H1 (cell line): ENCODE results near the gene TSPAN4. TPM values are rescaled to one million over a fixed set of nuclear protein-coding genes. Genes with fewer than 3 reads are reported as not detected.

ENCODE experiments used
- CTCF ChIA-PET: fragments of 300-600 bp; sonication (Branson Sonifier 250); formaldehyde crosslinking; loops from one replicate; lab custom pipeline; 2021; ENCODE audit not compliant: partially characterized antibody; lab: Charles Lee
- POLR2A ChIA-PET: fragments of 300-600 bp; sonication (Branson Sonifier 250); formaldehyde crosslinking; loops from one replicate; lab custom pipeline; 2021; ENCODE audit warnings: inconsistent platforms; ENCODE audit not compliant: partially characterized antibody; lab: Charles Lee
- DNase-seq, 2 experiments: peaks; one replicate each; pipeline versions ENCODE4 v3.0.0 to v3.0.0-alpha.2; 2010 to 2022; ENCODE audit warnings: low spot score in 2 of 2, low read depth in 1 of 2, mixed read lengths in 1 of 2
- FAIRE-seq: peaks from 2 replicates; lab custom pipeline; 2011; peaks lifted over from hg19 to GRCh38; lab: Jason Lieb, UNC
- H2AFZ ChIP-seq: 2 replicates; pipeline ENCODE4 v1.8.1; 2012; ENCODE audit warnings: low read length, inconsistent platforms
- H2AK5ac ChIP-seq: 2 replicates; pipeline ENCODE4 v1.6.1; 2013; ENCODE audit warnings: low read depth, low read length
- H2BK120ac ChIP-seq: replicated peaks from 2 replicates; pipeline ENCODE3; 2013; ENCODE audit warnings: low read depth, low read length, inconsistent platforms
- H2BK12ac ChIP-seq: 2 replicates; pipeline ENCODE4 v1.6.1; 2013; ENCODE audit warnings: low read depth, low read length
- H2BK15ac ChIP-seq: 2 replicates; pipeline ENCODE4 v1.6.1; 2013; ENCODE audit warnings: low read length
- H2BK20ac ChIP-seq: 2 replicates; pipeline ENCODE4 v1.6.1; 2013; ENCODE audit warnings: low read length
- H2BK5ac ChIP-seq: 2 replicates; pipeline ENCODE4 v1.6.1; 2013; ENCODE audit warnings: low read depth, low read length
- H3K14ac ChIP-seq: 2 replicates; pipeline ENCODE4 v1.6.1; 2013; ENCODE audit warnings: inconsistent platforms; ENCODE audit not compliant: insufficient read length
- H3K18ac ChIP-seq: 2 replicates; pipeline ENCODE4 v1.6.1; 2013; ENCODE audit warnings: low read length; ENCODE audit errors: extremely low read depth
- H3K23ac ChIP-seq: 2 replicates; pipeline ENCODE4 v1.6.1; 2013; ENCODE audit warnings: inconsistent platforms; ENCODE audit not compliant: insufficient read length
- H3K23me2 ChIP-seq: 2 replicates; pipeline ENCODE4 v1.6.1; 2013; ENCODE audit warnings: low read depth, low read length
- H3K27ac ChIP-seq: 2 replicates; pipeline ENCODE4 v1.6.1; 2011; ENCODE audit warnings: low read depth, low read length, inconsistent platforms
- H3K27me3 ChIP-seq, 4 experiments: replicated peaks in 1 of 4; 1 replicate in 1 of 4; 2 replicates in 3 of 4; pipeline versions ENCODE4 v1.6.1 to v1.8.1; 2011 to 2013; ENCODE audit warnings: low read length in 3 of 4, mild to moderate bottlenecking in 3 of 4, inconsistent platforms in 2 of 4, mixed read lengths in 2 of 4, moderate library complexity in 1 of 4; ENCODE audit not compliant: control insufficient read depth in 3 of 4, insufficient read depth in 3 of 4; ENCODE audit errors: extremely low read depth in 1 of 4
- H3K36me3 ChIP-seq, 4 experiments: 2 replicates each; pipeline versions ENCODE4 v1.6.1 to v1.8.1; 2011 to 2013; ENCODE audit warnings: mild to moderate bottlenecking in 4 of 4, low read length in 3 of 4, moderate library complexity in 2 of 4, control low read depth in 1 of 4, inconsistent platforms in 1 of 4; ENCODE audit not compliant: insufficient read depth in 4 of 4, control insufficient read depth in 2 of 4
- H3K4ac ChIP-seq: replicated peaks from 2 replicates; pipeline ENCODE3; 2013; ENCODE audit warnings: low read length, low read depth, mixed read lengths, inconsistent platforms; ENCODE audit not compliant: insufficient read length
- H3K4me1 ChIP-seq, 4 experiments: replicated peaks in 1 of 4; 1 replicate in 1 of 4; 2 replicates in 3 of 4; pipeline versions ENCODE4 v1.6.1 to v1.8.1; 2011 to 2013; ENCODE audit warnings: low read length in 3 of 4, inconsistent platforms in 2 of 4, mixed read lengths in 1 of 4; ENCODE audit not compliant: insufficient read depth in 4 of 4, control insufficient read depth in 3 of 4
- H3K4me2 ChIP-seq, 2 experiments: 2 replicates each; pipeline versions ENCODE4 v1.6.1 to v1.8.1; 2011 to 2013; ENCODE audit warnings: low read depth in 2 of 2, low read length in 2 of 2, control low read depth in 1 of 2, inconsistent platforms in 1 of 2, mild to moderate bottlenecking in 1 of 2; ENCODE audit not compliant: insufficient read depth in 1 of 2
- H3K4me3 ChIP-seq, 4 experiments: fragments of 200-600, 300-600 bp in 1 of 4; sonication (generic), shearing (Covaris generic), sonication (Bioruptor Twin) in 1 of 4; 2 replicates each; pipeline versions ENCODE4 v1.5.1 to v1.8.1; 2011 to 2016; ENCODE audit warnings: low read length in 4 of 4, low read depth in 3 of 4, control low read depth in 2 of 4, inconsistent platforms in 2 of 4, mild to moderate bottlenecking in 2 of 4, mixed read lengths in 1 of 4, moderate library complexity in 1 of 4; ENCODE audit not compliant: insufficient read depth in 2 of 4; ENCODE audit errors: extremely low read depth in 1 of 4
- H3K56ac ChIP-seq: replicated peaks from 2 replicates; pipeline ENCODE3; 2013; ENCODE audit warnings: low read depth, mild to moderate bottlenecking, mixed read lengths, low read length, inconsistent platforms; ENCODE audit not compliant: insufficient read length
- H3K79me1 ChIP-seq: 2 replicates; pipeline ENCODE4 v1.6.1; 2013; ENCODE audit warnings: low read depth, low read length, control low read depth
- H3K79me2 ChIP-seq, 2 experiments: 2 replicates each; pipeline versions ENCODE4 v1.6.1 to v1.8.1; 2012 to 2013; ENCODE audit warnings: low read length in 2 of 2, mild to moderate bottlenecking in 2 of 2, inconsistent platforms in 1 of 2; ENCODE audit not compliant: insufficient read depth in 2 of 2, control insufficient read depth in 1 of 2
- H3K9ac ChIP-seq, 4 experiments: replicated peaks in 1 of 4; 1 replicate in 1 of 4; 2 replicates in 3 of 4; pipeline versions ENCODE4 v1.6.1 to v1.8.1; 2011 to 2013; ENCODE audit warnings: low read depth in 3 of 4, low read length in 3 of 4, control low read depth in 2 of 4, mild to moderate bottlenecking in 2 of 4, moderate library complexity in 2 of 4, inconsistent platforms in 1 of 4; ENCODE audit errors: extremely low read depth in 1 of 4
- H3K9me3 ChIP-seq, 2 experiments: 2 replicates each; pipeline versions ENCODE4 v1.6.1 to v1.8.1; 2012 to 2013; ENCODE audit warnings: mild to moderate bottlenecking in 2 of 2, moderate library complexity in 2 of 2, control low read depth in 1 of 2, inconsistent platforms in 1 of 2, low read depth in 1 of 2, low read length in 1 of 2, mixed read lengths in 1 of 2; ENCODE audit not compliant: insufficient read depth in 2 of 2
- H4K20me1 ChIP-seq, 2 experiments: replicated peaks in 1 of 2; 2 replicates each; pipeline versions ENCODE3 to v1.8.1; 2011 to 2013; ENCODE audit warnings: inconsistent platforms in 2 of 2, low read length in 2 of 2, mild to moderate bottlenecking in 1 of 2; ENCODE audit not compliant: insufficient read depth in 2 of 2, control insufficient read depth in 1 of 2
- H4K5ac ChIP-seq: 2 replicates; pipeline ENCODE4 v1.6.1; 2013; ENCODE audit warnings: low read length, low read depth, mixed read lengths, inconsistent platforms; ENCODE audit not compliant: insufficient read length
- H4K8ac ChIP-seq: 2 replicates; pipeline ENCODE4 v1.8.0; 2013; ENCODE audit warnings: mild to moderate bottlenecking, moderate library complexity, low read length, inconsistent platforms; ENCODE audit not compliant: insufficient read depth; ENCODE audit errors: extremely low read depth
- H4K91ac ChIP-seq: replicated peaks from 2 replicates; pipeline ENCODE3; 2013; ENCODE audit warnings: low read length, mixed read lengths, inconsistent platforms; ENCODE audit not compliant: insufficient read length
- CHD1 ChIP-seq: IDR thresholded peaks from 2 replicates; pipeline ENCODE4 v1.6.1; 2012; ENCODE audit warnings: low read depth, low read length, improper control_type of control experiment
- CTBP2 ChIP-seq: IDR thresholded peaks from 2 replicates; pipeline ENCODE4 v1.7.0; 2011; ENCODE audit warnings: borderline replicate concordance, mild to moderate bottlenecking, moderate library complexity, mixed read lengths, low read length; ENCODE audit not compliant: insufficient read depth, insufficient read length
- GTF2F1 ChIP-seq: IDR thresholded peaks from 2 replicates; pipeline ENCODE4 v1.6.1; 2012; ENCODE audit warnings: low read depth, low read length, improper control_type of control experiment, borderline replicate concordance
- JUN ChIP-seq: IDR thresholded peaks from 2 replicates; pipeline ENCODE4 v1.6.1; 2011; ENCODE audit warnings: low read depth, mild to moderate bottlenecking, improper control_type of control experiment, low read length
- MAFK ChIP-seq: IDR thresholded peaks from 2 replicates; pipeline ENCODE4 v1.6.1; 2012; ENCODE audit warnings: low read depth, mild to moderate bottlenecking, improper control_type of control experiment, low read length
- POLR2A ChIP-seq, 2 experiments: IDR thresholded peaks; 1 replicate in 1 of 2; 2 replicates in 1 of 2; pipeline ENCODE4 v1.6.1; 2011; ENCODE audit warnings: low read depth in 2 of 2, low read length in 2 of 2, mild to moderate bottlenecking in 2 of 2; ENCODE audit errors: control extremely low read depth in 1 of 2
- RNF2 ChIP-seq: fragments of 200-900, 300-1000 bp; sonication (generic); IDR thresholded peaks from 2 replicates; pipeline ENCODE4 v1.7.1; 2016; ENCODE audit warnings: borderline replicate concordance, low read depth, mild to moderate bottlenecking, antibody characterized with exemption, low read length; ENCODE audit not compliant: poor library complexity, severe bottlenecking; ENCODE audit errors: missing control alignments
- TAF1 ChIP-seq: IDR thresholded peaks from 2 replicates; pipeline ENCODE4 v1.6.1; 2011; ENCODE audit warnings: mild to moderate bottlenecking, low read depth, low read length
- TBP ChIP-seq: IDR thresholded peaks from 2 replicates; pipeline ENCODE4 v1.6.1; 2011; ENCODE audit warnings: low read depth, low read length, improper control_type of control experiment
- TCF12 ChIP-seq: IDR thresholded peaks from 2 replicates; pipeline ENCODE4 v1.6.1; 2011; ENCODE audit warnings: low read depth, mild to moderate bottlenecking, low read length
- WGBS, 2 experiments: shearing (Covaris generic) in 1 of 2; methylation state at CpG; one replicate each; pipeline versions ENCODE4 v1.1.6 to v1.1.7; 2013 to 2015; ENCODE audit warnings: low lambda C conversion rate in 2 of 2, mixed read lengths in 2 of 2, inconsistent platforms in 1 of 2, low coverage in 1 of 2, missing lambda C conversion rate in 1 of 2; ENCODE audit not compliant: insufficient replicate concordance in 2 of 2, insufficient coverage in 1 of 2, insufficient read length in 1 of 2; ENCODE audit errors: extremely low coverage in 1 of 2, missing lambda C conversion rate in 1 of 2; 5-methylcytosine and 5-hydroxymethylcytosine counted together
- polyA plus RNA-seq, 7 experiments: library from polyadenylated mRNA; depleted of rRNA in 3 of 7; stranded (reverse) in 5 of 7; unstranded in 2 of 7; fragments of >200 nt in 5 of 7; fragments of 200-250 nt in 2 of 7; gene quantifications; 1 replicate in 5 of 7; 2 replicates in 1 of 7; 4 replicates in 1 of 7; pipeline versions ENCODE4 v1.2.1 to v1.2.3, GENCODE V29; 2011 to 2013; ENCODE audit warnings: missing spikeins in 2 of 7, mixed read lengths in 2 of 7
- total RNA-seq: library from RNA; stranded (reverse); fragmentation: NEBNext Ultra II Directional; extraction: Animal tissue kit (Norgen Biotek cat#: 25700); gene quantifications from 2 replicates; pipeline ENCODE4 v1.2.1, GENCODE V29; 2021

TSPAN4 gene
- total and polyA plus RNA-seq, 2 of the 8 experiments (the other 6 are each of a cell fraction or from before 2014, with no cell fraction given), result 74.1 to 145 TPM

DNA sequence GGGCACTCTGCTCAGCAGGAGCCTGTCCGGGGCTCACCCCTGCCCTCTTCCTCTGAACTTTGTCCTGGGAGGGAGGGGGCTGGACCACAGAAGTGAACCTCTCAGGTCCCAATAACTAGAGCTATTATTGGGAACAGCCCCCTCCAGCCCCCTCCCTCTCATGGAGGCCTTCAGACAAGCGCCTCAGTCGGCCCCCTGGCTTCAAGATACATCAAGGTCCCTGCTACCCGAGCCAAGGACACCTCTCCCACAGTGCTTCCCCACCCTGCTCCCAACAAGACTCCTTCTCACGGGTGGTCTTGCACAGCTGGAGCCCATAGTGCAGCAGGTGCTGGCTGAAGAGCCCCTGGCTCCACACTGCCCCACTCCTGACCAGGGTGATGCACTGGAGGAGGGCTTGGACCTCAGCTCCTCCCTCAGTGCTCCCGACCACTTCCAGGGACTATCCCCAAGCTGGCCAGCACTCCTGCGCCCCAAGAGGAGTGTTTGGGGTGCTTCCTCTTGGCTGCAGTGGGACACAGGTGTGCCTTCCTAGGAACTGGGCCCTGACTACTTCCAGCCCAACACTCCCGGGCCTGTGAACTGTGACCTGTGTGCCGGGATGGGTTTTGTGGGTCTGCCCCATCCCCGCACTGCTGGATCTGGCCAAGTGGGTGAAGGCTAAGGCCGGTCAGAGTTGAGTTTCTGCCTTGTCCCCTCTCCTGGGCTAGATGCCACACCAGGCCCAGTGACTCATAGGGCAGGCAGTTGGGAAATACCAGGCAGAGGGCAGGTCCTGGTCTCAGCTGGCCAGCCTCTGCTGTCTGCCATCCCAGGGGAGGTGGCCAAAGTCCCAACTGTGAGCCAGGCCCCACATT is 21.8 kb upstream of the TSPAN4 start:
- Histone ChIP-seq H3K4me1 (peaks cover 0 to 15% (median 9%) of the 10 kb centered on the region in 4 experiments; a peak in 5 of 7 replicates), H2BK15ac (no peak overlapping the region; the same call in 1 of the 2 replicates), H3K18ac (no peak overlapping the region), H3K79me2 (peaks cover 0 to 5% of the 10 kb centered on the region in 2 experiments; a peak in 1 of 4 replicates), H3K9me3 (no peaks in the 10 kb centered on the region), H3K27me3 (no peaks in the 10 kb centered on the region; a peak in 2 of 7 replicates), H4K8ac (no peak overlapping the region), H3K4me2 (peak overlapping the region; percentile 70 to 83), H2AK5ac (no peak overlapping the region), H3K14ac (no peak overlapping the region), H3K56ac (no peak overlapping the region), H3K9ac (no peak overlapping the region), H3K23me2 (peaks cover 8% of the 10 kb centered on the region; the same call in 1 of the 2 replicates), H2BK5ac (no peak overlapping the region), H4K20me1 (peaks cover 0 to 14% of the 10 kb centered on the region in 2 experiments), H3K27ac (no peak overlapping the region), H4K91ac (no peak overlapping the region), H3K36me3 (peaks cover 0 to 10% (median 1%) of the 10 kb centered on the region in 4 experiments; a peak in 1 of 8 replicates), H3K79me1 (peaks cover 8% of the 10 kb centered on the region), H4K5ac (no peak overlapping the region), H3K4me3 (peak overlapping the region; percentile 77 to 92 (median 80); a peak in 5 of 8 replicates), H2BK120ac (no peak overlapping the region), H2BK12ac (no peak overlapping the region), H3K4ac (no peak overlapping the region), H2AFZ (no peak overlapping the region), H3K23ac (no peak overlapping the region), H2BK20ac (no peak overlapping the region)
- no peak for TF ChIP-seq RNF2
- no peak for TF ChIP-seq MAFK
- no peak for TF ChIP-seq GTF2F1
- no peak for TF ChIP-seq TBP
- TF ChIP-seq CTBP2, result no peak
- no peak for TF ChIP-seq TCF12
- no peak for TF ChIP-seq TAF1
- no peak for TF ChIP-seq CHD1
- TF ChIP-seq POLR2A (IDR thresholded peaks at IDR 0.05; ENCODE audit: control extremely low read depth in 1 of 2, low read depth in 2 of 2, low read length in 2 of 2), result no peak
- no peak for TF ChIP-seq JUN
- no peak for DNase-seq
- WGBS, 2 experiments, result 93% methylated on average over 11 of the region's 11 CpGs; no CpG with 5 or more reads in 1 of the 2 experiments
- POLR2A ChIA-PET, result interaction anchor here (1.3 to 53.0 kb wide), 6 partner anchors 9 to 124 kb away, joined by 3 to 1917 read pairs (median 6); partner anchors contain the start of genes CD151, CEND1, CRACR2B and PIDD1
- FAIRE-seq, result no peak
- CTCF ChIA-PET, result interaction anchor here (1.0 to 1.2 kb wide), 2 partner anchors 22 to 273 kb away, joined by 3 read pairs; no protein-coding TSS in a partner anchor
